ENCODE results near the gene PRKCB.

PRKCB gene

DNA sequence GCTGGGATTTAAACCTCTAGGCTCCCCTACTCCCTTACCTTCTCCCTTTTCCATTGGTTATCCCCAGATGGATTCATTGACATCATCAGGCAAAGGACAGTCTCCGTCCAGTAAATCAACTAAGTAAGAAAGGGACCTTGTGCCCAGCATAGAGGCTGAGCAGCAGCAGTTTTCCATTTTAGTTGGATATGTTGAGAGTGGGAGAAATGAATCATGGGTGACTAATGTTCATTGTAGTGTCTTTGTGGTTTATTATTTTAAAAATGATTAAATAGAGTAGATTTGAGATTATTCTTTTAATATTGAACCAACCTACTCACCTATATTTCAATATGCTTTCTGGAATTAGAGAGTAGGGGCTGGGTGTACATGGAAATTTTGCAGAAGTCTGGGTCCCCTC, 321.0 kb downstream of the PRKCB start:
- Histone ChIP-seq H3K36me3 (ENCODE audit: control insufficient read depth, insufficient read depth, low read length) (no peaks in the 10 kb centered on the region), H3K9me3 (ENCODE audit: control insufficient read depth, low read length) (no peaks in the 10 kb centered on the region), H3K4me3 (ENCODE audit: low read depth, low read length) (no peak overlapping the region), H3K79me2 (no peaks in the 10 kb centered on the region), H3K27ac (no peak overlapping the region), H3K4me1 (no peaks in the 10 kb centered on the region), H3K9ac (no peak overlapping the region), H3K27me3 (ENCODE audit: control insufficient read depth, insufficient read depth, low read length) (no peaks in the 10 kb centered on the region), H2AFZ (no peak overlapping the region), H3K4me2 (ENCODE audit: low read length) (no peak overlapping the region)
- TF ChIP-seq, protein P1, sequence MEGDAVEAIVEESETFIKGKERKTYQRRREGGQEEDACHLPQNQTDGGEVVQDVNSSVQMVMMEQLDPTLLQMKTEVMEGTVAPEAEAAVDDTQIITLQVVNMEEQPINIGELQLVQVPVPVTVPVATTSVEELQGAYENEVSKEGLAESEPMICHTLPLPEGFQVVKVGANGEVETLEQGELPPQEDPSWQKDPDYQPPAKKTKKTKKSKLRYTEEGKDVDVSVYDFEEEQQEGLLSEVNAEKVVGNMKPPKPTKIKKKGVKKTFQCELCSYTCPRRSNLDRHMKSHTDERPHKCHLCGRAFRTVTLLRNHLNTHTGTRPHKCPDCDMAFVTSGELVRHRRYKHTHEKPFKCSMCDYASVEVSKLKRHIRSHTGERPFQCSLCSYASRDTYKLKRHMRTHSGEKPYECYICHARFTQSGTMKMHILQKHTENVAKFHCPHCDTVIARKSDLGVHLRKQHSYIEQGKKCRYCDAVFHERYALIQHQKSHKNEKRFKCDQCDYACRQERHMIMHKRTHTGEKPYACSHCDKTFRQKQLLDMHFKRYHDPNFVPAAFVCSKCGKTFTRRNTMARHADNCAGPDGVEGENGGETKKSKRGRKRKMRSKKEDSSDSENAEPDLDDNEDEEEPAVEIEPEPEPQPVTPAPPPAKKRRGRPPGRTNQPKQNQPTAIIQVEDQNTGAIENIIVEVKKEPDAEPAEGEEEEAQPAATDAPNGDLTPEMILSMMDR (IDR thresholded peaks at IDR 0.05) = no peak

DNA sequence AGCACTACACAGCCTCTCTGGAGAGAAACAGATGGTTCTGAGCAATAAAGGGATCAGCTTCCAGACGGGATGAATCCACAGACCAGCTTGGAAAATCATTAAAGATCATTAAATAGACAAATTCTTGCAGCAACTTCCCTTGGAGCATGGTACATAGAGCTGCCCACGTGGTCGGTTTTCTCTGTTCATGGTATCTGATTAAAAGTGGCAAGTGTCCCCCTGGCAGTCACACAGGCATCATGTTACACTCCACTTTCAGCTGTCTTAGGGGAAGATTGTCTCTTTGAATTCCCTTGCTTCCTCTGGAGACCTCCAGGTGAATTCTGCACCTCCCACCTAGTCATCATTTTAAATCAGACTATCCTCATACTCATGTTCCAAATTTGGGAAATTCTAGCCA, 328.2 kb downstream of the PRKCB start:
- H3K36me3 ChIP-seq (ENCODE audit: control insufficient read depth, insufficient read depth, low read length) = no peaks in the 10 kb centered on the region
- H3K9ac ChIP-seq = no peak overlapping the region
- H3K27me3 ChIP-seq (ENCODE audit: control insufficient read depth, insufficient read depth, low read length) = no peaks in the 10 kb centered on the region
- H3K4me2 ChIP-seq (ENCODE audit: low read length) = no peak overlapping the region
- no peaks in the 10 kb centered on the region for H3K79me2 ChIP-seq
- H3K9me3 ChIP-seq (ENCODE audit: control insufficient read depth, low read length) = no peaks in the 10 kb centered on the region
- no peak overlapping the region for H3K4me3 ChIP-seq (ENCODE audit: low read depth, low read length)
- H3K4me1 ChIP-seq = no peaks in the 10 kb centered on the region
- H2AFZ ChIP-seq = no peak overlapping the region
- H3K27ac ChIP-seq = no peak overlapping the region
- TF ChIP-seq, protein P1 (IDR thresholded peaks at IDR 0.05) = no peak

DNA sequence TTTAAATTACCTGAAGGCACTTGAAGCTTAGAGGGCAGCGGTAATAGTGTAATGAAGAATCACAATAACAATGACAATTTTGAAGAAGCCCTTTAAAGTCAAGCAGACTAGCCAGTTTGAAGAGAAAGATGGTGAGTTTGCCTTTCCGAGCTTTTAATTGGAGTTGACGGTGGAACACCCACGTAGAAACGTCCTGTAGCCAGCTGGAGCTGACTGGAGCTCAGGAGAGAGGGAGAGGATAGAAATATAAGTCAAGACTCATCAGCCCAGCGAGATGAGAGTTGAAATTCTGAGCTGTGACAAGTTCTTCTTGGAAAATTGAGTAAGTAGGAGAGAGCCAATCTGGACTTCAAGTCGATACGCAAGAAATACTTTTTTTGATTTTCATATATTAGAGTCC, 328.6 kb downstream of the PRKCB start:
- Histone ChIP-seq H3K27me3 (ENCODE audit: control insufficient read depth, insufficient read depth, low read length) (no peaks in the 10 kb centered on the region), H3K9me3 (ENCODE audit: control insufficient read depth, low read length) (no peaks in the 10 kb centered on the region), H3K36me3 (ENCODE audit: control insufficient read depth, insufficient read depth, low read length) (no peaks in the 10 kb centered on the region)

DNA sequence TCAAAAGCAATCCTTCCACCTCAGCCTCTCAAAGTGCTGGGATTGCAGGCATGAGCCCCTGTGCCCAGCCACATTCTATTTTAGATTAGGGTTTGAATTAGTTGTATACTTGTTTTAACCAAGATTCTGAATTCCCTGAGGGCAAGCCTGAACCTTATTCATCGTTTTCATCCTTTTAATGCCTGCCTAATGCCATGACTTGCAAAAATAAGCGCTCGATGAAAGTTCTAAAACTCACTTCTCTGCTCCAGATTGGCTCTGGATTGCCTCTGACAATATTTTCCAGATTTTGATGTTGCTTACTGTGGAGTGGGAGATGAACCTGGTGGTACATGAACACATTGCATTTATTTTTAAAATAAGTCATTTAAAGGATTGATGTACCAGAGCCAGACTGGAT, 329.5 kb downstream of the PRKCB start:
- H3K79me2 ChIP-seq = no peaks in the 10 kb centered on the region
- no peaks in the 10 kb centered on the region for H3K4me1 ChIP-seq
- no peaks in the 10 kb centered on the region for H3K27me3 ChIP-seq (ENCODE audit: control insufficient read depth, insufficient read depth, low read length)
- no peaks in the 10 kb centered on the region for H3K9me3 ChIP-seq (ENCODE audit: control insufficient read depth, low read length)
- H3K4me3 ChIP-seq (ENCODE audit: low read depth, low read length) = no peak overlapping the region
- H3K9ac ChIP-seq = no peak overlapping the region
- TF ChIP-seq, protein P1 (IDR thresholded peaks at IDR 0.05) = no peak
- H3K4me2 ChIP-seq (ENCODE audit: low read length) = no peak overlapping the region
- H3K36me3 ChIP-seq (ENCODE audit: control insufficient read depth, insufficient read depth, low read length) = no peaks in the 10 kb centered on the region
- H2AFZ ChIP-seq = no peak overlapping the region
- H3K27ac ChIP-seq = no peak overlapping the region

More for the DNA sequence above, 328.6 kb downstream of the PRKCB start:
- Histone ChIP-seq H3K9ac (no peak overlapping the region), H3K4me3 (ENCODE audit: low read depth, low read length) (no peak overlapping the region), H3K4me1 (no peaks in the 10 kb centered on the region), H3K27ac (no peak overlapping the region), H3K4me2 (ENCODE audit: low read length) (no peak overlapping the region), H3K79me2 (no peaks in the 10 kb centered on the region), H2AFZ (no peak overlapping the region)
- TF ChIP-seq, protein P1 (IDR thresholded peaks at IDR 0.05) = no peak

DNA sequence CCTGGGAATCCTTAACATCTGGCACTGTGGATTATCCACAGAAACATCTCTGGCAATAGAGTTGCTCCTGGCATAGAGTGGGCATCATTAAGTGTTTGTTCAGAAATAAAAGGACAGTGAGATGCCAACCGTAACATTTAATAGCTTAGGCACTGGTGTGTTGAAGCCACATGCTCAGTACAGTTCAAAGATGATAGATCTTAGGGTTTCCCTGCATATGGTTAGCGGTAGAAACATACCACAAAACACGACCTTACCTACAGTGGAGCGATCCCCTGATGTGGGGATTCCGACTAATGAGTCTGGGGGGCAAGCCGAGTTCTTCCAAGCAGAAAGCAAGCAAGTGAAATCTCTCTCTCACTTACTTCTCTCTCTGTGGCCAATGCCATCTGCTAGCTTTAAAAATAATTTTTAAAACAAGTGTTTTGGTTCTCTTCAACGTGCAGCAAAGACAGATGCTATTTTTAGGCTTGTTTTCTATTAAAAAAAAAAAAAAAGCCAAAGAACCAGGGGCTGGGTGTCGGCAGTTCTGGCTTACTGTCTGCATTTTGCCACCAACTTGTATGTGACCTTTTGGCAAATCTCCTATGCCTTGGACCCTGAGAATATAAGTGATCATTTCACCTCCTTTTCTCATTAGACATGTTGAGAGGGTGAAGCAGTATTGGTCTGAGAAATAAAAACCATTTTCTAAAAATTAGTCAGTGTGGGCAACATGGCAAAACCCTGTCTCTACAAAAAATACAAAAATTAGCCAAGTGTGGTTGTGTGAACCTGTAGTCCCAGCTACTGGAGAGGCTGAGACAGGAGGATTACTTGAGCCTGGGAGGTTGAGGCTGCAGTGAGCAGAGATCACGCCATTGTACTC, 331.1 kb downstream of the PRKCB start:
- Histone ChIP-seq H3K36me3 (ENCODE audit: control insufficient read depth, insufficient read depth, low read length) (no peaks in the 10 kb centered on the region), H3K9ac (no peak overlapping the region), H3K27me3 (ENCODE audit: control insufficient read depth, insufficient read depth, low read length) (no peaks in the 10 kb centered on the region), H3K4me2 (ENCODE audit: low read length) (no peak overlapping the region), H3K4me3 (ENCODE audit: low read depth, low read length) (no peak overlapping the region), H3K9me3 (ENCODE audit: control insufficient read depth, low read length) (no peaks in the 10 kb centered on the region), H2AFZ (no peak overlapping the region), H3K4me1 (no peaks in the 10 kb centered on the region), H3K27ac (no peak overlapping the region), H3K79me2 (no peaks in the 10 kb centered on the region)
- TF ChIP-seq, protein P1 (IDR thresholded peaks at IDR 0.05) = no peak

Data from parathyroid adenoma (tissue), 2 donors.